COLO668 (cell line): ENCODE results near the gene CATSPERZ.

Experiments
- DNase-seq: peaks from one replicate; lab custom pipeline; 2025; ENCODE audit not compliant: unreplicated experiment; lab: John Stamatoyannopoulos, UW

CATSPERZ gene

GRCh38 chr11:64263947-64264317 lies 36.2 kb upstream of the CATSPERZ start:
- DNase-seq = no peak

GRCh38 chr11:64264371-64264852 lies 35.7 kb upstream of the CATSPERZ start:
- no peak for DNase-seq

- no peak for DNase-seq
These were observed 34.7 kb upstream of the CATSPERZ start for GRCh38 chr11:64265176-64266160.

GRCh38 chr11:64266339-64266738 lies 33.8 kb upstream of the CATSPERZ start:
- no peak for DNase-seq

GRCh38 chr11:64267207-64267945 lies 32.8 kb upstream of the CATSPERZ start:
- peak; percentile 29 for DNase-seq

- DNase-seq = peak; percentile 16
These were observed 31.9 kb upstream of the CATSPERZ start for GRCh38 chr11:64268025-64268892.

GRCh38 chr11:64268893-64269539 lies 31.1 kb upstream of the CATSPERZ start:
- DNase-seq = peak; percentile 56

GRCh38 chr11:64269540-64270220 lies 30.5 kb upstream of the CATSPERZ start:
- peak; percentile 97 for DNase-seq

GRCh38 chr11:64275031-64275800 lies 24.9 kb upstream of the CATSPERZ start:
- no peak for DNase-seq

GRCh38 chr11:64275841-64276240 lies 24.3 kb upstream of the CATSPERZ start:
- no peak for DNase-seq

- no peak for DNase-seq
These were observed 23.3 kb upstream of the CATSPERZ start for GRCh38 chr11:64276653-64277431.

GRCh38 chr11:64278576-64279190 lies 21.5 kb upstream of the CATSPERZ start:
- no peak for DNase-seq

- no peak for DNase-seq
These were observed 18.0 kb upstream of the CATSPERZ start for GRCh38 chr11:64281957-64282770.

GRCh38 chr11:64283092-64283491 lies 17.1 kb upstream of the CATSPERZ start:
- DNase-seq = no peak

GRCh38 chr11:64284048-64284961 lies 15.9 kb upstream of the CATSPERZ start, which contains the start of gene BAD:
BAD (minus strand) TSS chr11:64284665; CDS start chr11:64284368, 297 bp downstream.
- DNase-seq = peak; percentile 94
